CD4-positive, CD25-positive, alpha-beta regulatory T cell (primary cell): Measurements from ENCODE around the gene ADD1. TPM values are rescaled to one million over a fixed set of nuclear protein-coding genes. Genes with fewer than 3 reads are reported as not detected.
"Not testable (repeated sequence)": the region's sequence is repeated elsewhere in the genome, so short reads cannot be mapped to it uniquely, and the experiment has no call there.

Experiments used
- ATAC-seq, 2 donors: fragments of 150-1000 bp; cut with Tn5 transposase; one replicate each; pipeline ENCODE4 v1.10.0; 2021; ENCODE audit warnings: low read depth in 2 of 2, moderate number of reproducible peaks in 2 of 2, moderate library complexity in 1 of 2
- DNase-seq, 3 donors: peaks; one replicate each; pipeline versions ENCODE4 v3.0.0 to v3.0.0-alpha.2; 2012 to 2022; ENCODE audit warnings: mixed read lengths in 1 of 3
- H3K27ac ChIP-seq: one replicate; pipeline ENCODE4 v1.7.0; 2013; ENCODE audit warnings: mild to moderate bottlenecking, low read length; ENCODE audit not compliant: insufficient read depth, poor library complexity, severe bottlenecking
- H3K27me3 ChIP-seq: one replicate; pipeline ENCODE4 v1.7.0; 2013; ENCODE audit warnings: low read length; ENCODE audit not compliant: control insufficient read depth, insufficient read depth
- H3K36me3 ChIP-seq: one replicate; pipeline ENCODE4 v1.7.0; 2013; ENCODE audit warnings: mild to moderate bottlenecking, low read length, moderate library complexity; ENCODE audit not compliant: control insufficient read depth, insufficient read depth
- H3K4me1 ChIP-seq: 2 replicates; pipeline ENCODE4 v1.7.0; 2013; ENCODE audit warnings: mild to moderate bottlenecking, low read length; ENCODE audit not compliant: insufficient read depth, control insufficient read depth, poor library complexity, severe bottlenecking
- H3K4me3 ChIP-seq: one replicate; pipeline ENCODE4 v1.7.0; 2013; ENCODE audit warnings: low read depth, mild to moderate bottlenecking, low read length, moderate library complexity
- H3K9me3 ChIP-seq, 2 experiments: 1 replicate in 1 of 2; 2 replicates in 1 of 2; pipeline ENCODE4 v1.7.0; 2013; ENCODE audit warnings: low read length in 2 of 2, mild to moderate bottlenecking in 1 of 2, moderate library complexity in 1 of 2; ENCODE audit not compliant: control insufficient read depth in 2 of 2
- H3K27ac Mint-ChIP-seq, 3 donors: one replicate each; pipeline ENCODE4 v1.8.0; 2020 to 2022; ENCODE audit warnings: mild to moderate bottlenecking in 3 of 3, mixed read lengths in 3 of 3, moderate library complexity in 2 of 3
- H3K27me3 Mint-ChIP-seq: one replicate; pipeline ENCODE4 v1.8.0; 2022; ENCODE audit warnings: mild to moderate bottlenecking, mixed read lengths
- H3K36me3 Mint-ChIP-seq: one replicate; pipeline ENCODE4 v1.8.0; 2020; ENCODE audit warnings: mixed read lengths
- H3K4me1 Mint-ChIP-seq, 4 donors: one replicate each; pipeline ENCODE4 v1.8.0; 2020 to 2022; ENCODE audit warnings: mixed read lengths in 4 of 4, mild to moderate bottlenecking in 1 of 4
- H3K4me3 Mint-ChIP-seq, 4 donors: one replicate each; pipeline ENCODE4 v1.8.0; 2020 to 2022; ENCODE audit warnings: mild to moderate bottlenecking in 4 of 4, mixed read lengths in 4 of 4, moderate library complexity in 3 of 4
- H3K9me3 Mint-ChIP-seq, 7 donors: one replicate each; pipeline ENCODE4 v1.8.0; 2020 to 2022; ENCODE audit warnings: mixed read lengths in 7 of 7, mild to moderate bottlenecking in 3 of 7, moderate library complexity in 2 of 7
- polyA plus RNA-seq, 4 donors: library from polyadenylated mRNA; unstranded; fragments of 300-500 nt; fragmentation: Illumina TruSeq; gene quantifications; one replicate each; pipeline ENCODE4 v1.2.3, GENCODE V29; 2021
- total RNA-seq: library from RNA; stranded (reverse); gene quantifications from one replicate; pipeline ENCODE4 v1.2.3, GENCODE V29; 2022

Gene ADD1
- total and polyA plus RNA-seq, 5 donors from 2014 or later: 142 to 242 (median 146) TPM

DNA sequence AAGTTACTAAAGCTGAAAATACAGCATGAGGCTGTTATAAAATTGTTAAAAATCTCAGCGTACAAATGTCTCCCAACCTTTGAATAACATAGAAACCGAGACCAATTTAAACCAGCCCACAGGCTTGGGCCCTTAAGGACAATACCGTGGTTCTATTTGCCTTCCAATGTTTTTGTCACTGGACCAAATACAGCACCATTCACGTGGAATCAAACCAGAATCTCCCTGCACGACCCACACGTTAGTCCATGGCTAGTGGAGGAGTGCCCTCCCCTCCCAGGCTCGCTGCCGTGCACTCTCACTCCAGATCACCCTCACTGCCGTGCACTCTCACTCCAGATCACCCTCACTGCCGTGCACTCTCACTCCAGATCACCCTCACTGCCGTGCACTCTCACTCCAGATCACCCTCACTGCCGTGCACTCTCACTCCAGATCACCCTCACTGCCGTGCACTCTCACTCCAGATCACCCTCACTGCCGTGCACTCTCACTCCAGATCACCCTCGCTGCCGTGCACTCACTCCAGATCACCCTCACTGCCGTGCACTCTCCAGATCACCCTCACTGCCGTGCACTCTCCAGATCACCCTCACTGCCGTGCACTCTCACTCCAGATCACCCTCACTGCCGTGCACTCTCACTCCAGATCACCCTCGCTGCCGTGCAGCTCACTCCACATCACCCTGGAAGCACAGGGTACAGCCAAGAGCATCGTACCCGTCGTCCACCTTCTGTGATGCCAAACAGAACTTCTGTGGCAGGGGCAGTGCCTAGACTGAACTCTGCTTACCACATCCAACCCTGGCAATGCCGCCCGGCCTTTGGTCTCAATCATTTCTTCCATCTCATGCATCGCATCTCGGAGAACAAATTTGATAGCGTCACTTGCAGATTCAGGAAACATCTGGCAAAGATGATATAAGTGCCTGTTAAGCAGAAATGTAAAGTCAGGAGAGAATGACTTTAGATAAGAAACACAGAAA is 102.3 kb downstream of the ADD1 start:
- H3K4me1 ChIP-seq, H3K27ac ChIP-seq, H3K4me3 ChIP-seq, H3K9me3 ChIP-seq, H3K4me3 Mint-ChIP-seq, DNase-seq, H3K27me3 Mint-ChIP-seq, H3K27me3 ChIP-seq, H3K4me1 Mint-ChIP-seq, ATAC-seq, H3K9me3 Mint-ChIP-seq: not testable (repeated sequence)
- H3K36me3 ChIP-seq: peaks cover 93% of the 10 kb centered on the region
- peaks cover 38% of the 10 kb centered on the region for H3K36me3 Mint-ChIP-seq
- peak overlapping the region in 2 of 3 donors; percentile 20 to 61 for H3K27ac Mint-ChIP-seq

DNA sequence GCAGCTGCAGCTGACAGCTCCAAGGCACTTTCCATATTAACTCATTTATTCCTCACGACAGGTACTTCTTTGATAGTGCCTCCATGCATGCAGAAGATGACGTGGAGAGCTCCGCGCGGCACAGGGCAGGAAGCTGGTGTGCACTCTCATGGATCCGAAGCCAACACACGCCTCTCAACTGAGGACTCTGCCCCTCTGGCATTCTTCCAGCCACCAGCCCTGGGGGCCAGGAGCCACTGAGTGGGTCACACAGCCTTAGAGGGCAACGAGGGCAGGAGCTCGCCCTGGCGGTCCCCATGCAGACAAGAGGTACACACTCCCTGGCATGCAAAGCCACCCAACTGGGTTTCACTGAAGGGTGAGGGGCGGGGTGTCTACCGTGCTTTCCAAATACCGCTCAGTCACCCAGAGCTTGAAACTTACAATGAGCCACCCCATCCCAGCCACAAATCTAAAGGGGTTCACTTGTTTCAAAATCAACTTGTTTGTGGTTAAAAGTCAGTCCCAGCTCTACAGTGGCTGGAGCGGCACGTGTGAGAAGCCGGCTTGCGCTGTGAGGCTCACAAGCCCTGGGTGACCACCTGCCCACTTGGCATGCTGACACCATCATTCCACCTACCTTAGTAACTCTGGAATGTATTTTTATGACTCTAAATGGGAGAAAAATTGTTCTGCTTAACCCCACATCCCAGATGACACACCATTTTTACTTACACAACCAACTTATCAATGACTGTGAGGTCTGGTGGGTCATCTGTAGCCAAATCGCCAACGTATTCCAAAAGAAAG is 103.4 kb downstream of the ADD1 start:
- no peaks in the 10 kb centered on the region for H3K9me3 ChIP-seq
- peaks cover 91% of the 10 kb centered on the region for H3K36me3 ChIP-seq
- Mint-ChIP-seq H3K27ac (no peak overlapping the region), H3K4me3 (no peak overlapping the region), H3K36me3 (peaks cover 45% of the 10 kb centered on the region), H3K27me3 (peaks cover 4% of the 10 kb centered on the region), H3K4me1 (peaks cover 0 to 4% (median 0%) of the 10 kb centered on the region in 4 donors), H3K9me3 (no peaks in the 10 kb centered on the region)
- no peak overlapping the region for H3K4me3 ChIP-seq
- H3K27ac ChIP-seq: no peak overlapping the region
- no peak for ATAC-seq
- H3K27me3 ChIP-seq: no peaks in the 10 kb centered on the region
- H3K4me1 ChIP-seq: no peaks in the 10 kb centered on the region
- no peak for DNase-seq

DNA sequence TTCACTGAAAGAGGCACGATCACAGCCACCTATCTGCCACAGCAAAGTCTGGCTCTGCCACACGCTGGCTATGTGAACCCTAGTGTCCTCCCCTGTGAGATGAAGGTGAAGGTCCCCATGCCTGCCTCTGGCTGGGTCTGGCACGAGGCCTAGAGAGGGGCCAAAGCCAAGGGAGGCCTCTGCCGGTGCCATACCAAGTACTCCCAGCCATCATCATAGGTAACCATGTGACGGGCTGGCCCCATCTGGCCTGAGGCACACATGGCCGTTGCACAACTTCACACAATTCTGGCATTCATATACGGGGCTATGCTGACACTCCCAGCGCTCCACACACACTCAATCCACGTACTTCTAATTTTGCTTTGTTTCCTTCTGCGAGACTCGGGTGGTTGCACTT is 104.3 kb downstream of the ADD1 start:
- no peaks in the 10 kb centered on the region for H3K9me3 Mint-ChIP-seq
- H3K4me3 Mint-ChIP-seq: no peak overlapping the region
- peaks cover 49% of the 10 kb centered on the region for H3K36me3 Mint-ChIP-seq
- Histone ChIP-seq H3K4me1 (no peaks in the 10 kb centered on the region), H3K27ac (no peak overlapping the region), H3K27me3 (no peaks in the 10 kb centered on the region), H3K9me3 (no peaks in the 10 kb centered on the region), H3K4me3 (no peak overlapping the region), H3K36me3 (peaks cover 91% of the 10 kb centered on the region)
- H3K4me1 Mint-ChIP-seq: no peaks in the 10 kb centered on the region
- DNase-seq (no peak), ATAC-seq (no peak)
- peak overlapping the region in 1 of 3 donors; percentile 79 for H3K27ac Mint-ChIP-seq
- peaks cover 4% of the 10 kb centered on the region for H3K27me3 Mint-ChIP-seq

DNA sequence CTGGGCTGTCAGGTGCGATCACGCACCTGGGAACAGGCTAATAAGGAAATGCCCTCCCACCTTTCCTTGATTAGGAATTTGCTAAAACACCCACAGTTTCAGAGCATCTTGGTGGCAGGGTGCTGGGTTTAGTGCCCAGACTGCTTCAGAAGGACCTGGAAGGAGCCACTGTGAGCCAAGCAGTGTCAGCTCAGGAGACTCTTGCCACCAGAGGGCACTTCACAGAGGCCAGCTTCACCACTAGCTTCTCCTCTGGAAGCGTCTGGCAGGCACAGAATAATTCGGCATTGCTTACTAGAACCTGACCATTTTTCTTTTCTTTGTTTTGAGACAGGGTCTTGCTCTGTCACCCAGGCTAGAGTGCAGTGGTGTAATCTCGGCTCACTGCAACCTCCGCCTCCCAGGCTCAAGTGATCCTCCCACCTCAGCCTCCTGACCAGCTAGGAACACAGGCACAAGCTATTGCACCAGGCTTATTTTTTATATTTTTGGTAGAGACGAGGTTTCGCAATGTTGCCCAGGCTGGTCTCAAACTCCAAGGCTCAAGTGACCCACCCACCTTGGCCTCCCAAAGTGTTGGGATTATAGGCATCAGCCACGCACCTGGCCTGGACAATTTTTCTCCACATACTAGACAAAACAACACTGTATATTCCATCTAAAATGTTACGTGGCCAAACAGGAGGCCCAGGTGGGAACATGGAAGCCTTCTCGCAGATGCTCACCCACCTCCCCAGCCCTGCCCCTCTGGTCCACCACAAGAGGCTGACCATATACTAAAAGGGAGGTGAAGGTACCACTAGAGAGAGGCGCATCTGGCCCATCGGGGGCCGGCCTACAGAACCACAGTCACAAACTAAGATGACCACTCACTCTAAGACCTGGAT is 105.5 kb downstream of the ADD1 start:
- Histone ChIP-seq H3K36me3 (peaks cover 87% of the 10 kb centered on the region), H3K4me3 (no peak overlapping the region), H3K27ac (no peak overlapping the region), H3K9me3 (no peaks in the 10 kb centered on the region), H3K4me1 (no peaks in the 10 kb centered on the region), H3K27me3 (no peaks in the 10 kb centered on the region)
- peak overlapping the region in 1 of 3 donors; percentile 38 for H3K27ac Mint-ChIP-seq
- DNase-seq (peak in 1 of 3 donors; percentile 44), ATAC-seq (no peak)
- H3K4me1 Mint-ChIP-seq: peaks cover 0 to 7% (median 3%) of the 10 kb centered on the region in 4 donors
- H3K36me3 Mint-ChIP-seq: peaks cover 57% of the 10 kb centered on the region
- peaks cover 4% of the 10 kb centered on the region for H3K27me3 Mint-ChIP-seq
- H3K9me3 Mint-ChIP-seq: no peaks in the 10 kb centered on the region
- no peak overlapping the region for H3K4me3 Mint-ChIP-seq

DNA sequence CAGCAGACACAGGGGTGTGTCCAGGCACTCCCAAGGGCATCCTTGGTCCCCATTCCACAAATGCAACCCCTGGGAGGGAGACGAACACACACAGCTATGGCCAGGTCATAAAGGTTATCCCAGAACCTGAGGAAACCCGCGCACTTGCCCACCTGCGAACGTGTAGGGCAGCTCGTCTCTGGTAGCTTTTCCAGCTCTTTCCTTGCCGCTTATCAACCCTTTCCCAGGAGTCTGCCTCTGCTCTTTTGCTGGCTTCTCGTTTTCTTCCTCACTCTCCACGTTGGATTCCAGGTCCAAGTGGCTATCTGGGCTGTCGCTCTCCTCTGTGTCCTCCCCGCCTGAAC is 106.1 kb downstream of the ADD1 start:
- ATAC-seq (no peak), DNase-seq (no peak)
- Histone ChIP-seq H3K27me3 (no peaks in the 10 kb centered on the region), H3K4me3 (no peak overlapping the region), H3K36me3 (peaks cover 83% of the 10 kb centered on the region), H3K9me3 (no peaks in the 10 kb centered on the region), H3K4me1 (peaks cover 5% of the 10 kb centered on the region), H3K27ac (no peak overlapping the region)
- no peak overlapping the region for H3K4me3 Mint-ChIP-seq
- peaks cover 5% of the 10 kb centered on the region for H3K27me3 Mint-ChIP-seq
- peaks cover 0 to 13% (median 8%) of the 10 kb centered on the region in 4 donors for H3K4me1 Mint-ChIP-seq
- peak overlapping the region in 2 of 3 donors; percentile 4 to 38 for H3K27ac Mint-ChIP-seq
- peaks cover 61% of the 10 kb centered on the region for H3K36me3 Mint-ChIP-seq
- no peaks in the 10 kb centered on the region for H3K9me3 Mint-ChIP-seq

DNA sequence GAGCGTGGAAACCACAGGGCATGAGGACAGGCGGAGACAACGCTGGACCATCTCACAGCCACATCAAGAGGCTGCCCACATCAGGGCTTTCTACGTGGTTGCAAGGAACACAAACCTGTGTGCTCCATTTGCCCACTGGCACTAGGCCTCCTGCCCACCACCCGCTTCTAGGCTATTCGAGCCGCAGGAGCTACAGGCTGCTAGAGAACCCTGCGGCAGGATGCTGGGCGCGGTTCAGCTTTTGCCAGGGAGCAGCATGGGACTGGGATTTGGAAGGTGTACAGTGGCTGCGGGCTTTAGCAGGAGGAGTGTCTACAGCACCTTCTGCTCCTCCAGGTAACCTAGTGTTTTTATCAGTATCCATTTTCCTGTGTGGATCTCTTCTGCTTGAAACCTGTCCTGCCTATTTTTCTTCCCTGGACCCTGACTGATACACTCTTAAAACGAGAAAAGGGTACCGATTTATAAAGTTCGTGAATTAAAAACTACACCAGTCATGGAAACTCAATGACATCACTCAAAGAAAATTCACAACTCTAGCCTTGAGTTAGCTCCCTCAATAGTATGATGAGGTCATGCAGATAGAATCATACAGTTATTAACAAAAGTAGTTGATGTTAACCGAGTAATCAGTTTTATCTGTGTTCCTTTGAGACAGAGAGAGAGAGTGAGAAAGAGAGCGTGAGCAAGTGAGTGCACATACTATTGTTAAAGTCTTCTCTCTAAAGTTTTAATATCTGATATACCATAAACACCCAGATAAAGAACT is 106.8 kb downstream of the ADD1 start:
- H3K36me3 ChIP-seq: peaks cover 76% of the 10 kb centered on the region
- H3K27me3 ChIP-seq: no peaks in the 10 kb centered on the region
- no peaks in the 10 kb centered on the region for H3K9me3 ChIP-seq
- Mint-ChIP-seq H3K27ac (peak overlapping the region in 2 of 3 donors; percentile 11 to 40), H3K27me3 (peaks cover 7% of the 10 kb centered on the region), H3K36me3 (peaks cover 59% of the 10 kb centered on the region), H3K9me3 (no peaks in the 10 kb centered on the region), H3K4me3 (no peak overlapping the region), H3K4me1 (peaks cover 0 to 15% (median 9%) of the 10 kb centered on the region in 4 donors)
- peaks cover 8% of the 10 kb centered on the region for H3K4me1 ChIP-seq
- no peak for ATAC-seq
- no peak for DNase-seq
- no peak overlapping the region for H3K27ac ChIP-seq
- H3K4me3 ChIP-seq: no peak overlapping the region
